ENCODE results near the gene CBLIF.
"Not testable (repeated sequence)": the region's sequence is repeated elsewhere in the genome, so short reads cannot be mapped to it uniquely, and the experiment has no call there.

Gene CBLIF

GRCh38 chr11:59845399-59845798, at the start of gene CBLIF:
TSS of gene CBLIF (minus strand) at chr11:59845499. CDS start at chr11:59845453, 46 bp downstream.
- DNase-seq (ENCODE audit: low read depth in 2 of 2): no peak

DNA sequence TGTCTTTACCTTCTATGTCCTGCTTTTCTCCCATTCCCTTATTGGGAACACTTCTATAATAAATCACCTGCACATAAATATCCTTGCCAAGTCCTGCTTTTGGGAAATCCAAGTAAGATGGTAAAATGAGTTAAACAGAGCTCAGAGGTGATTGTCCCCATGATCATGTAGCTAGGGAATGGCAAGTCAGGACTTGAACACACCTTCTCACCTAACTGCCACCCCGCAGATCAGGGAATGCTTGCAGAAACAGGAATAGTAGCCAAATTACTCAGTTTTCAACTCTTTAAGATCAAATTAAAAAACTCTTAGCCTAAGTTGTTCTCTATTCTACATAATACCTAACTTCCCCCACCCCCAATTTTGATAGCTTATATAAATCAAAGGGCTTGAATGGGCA, 49.3 kb upstream of the CBLIF start:
- DNase-seq (ENCODE audit: low read depth in 2 of 2): no peak

DNA sequence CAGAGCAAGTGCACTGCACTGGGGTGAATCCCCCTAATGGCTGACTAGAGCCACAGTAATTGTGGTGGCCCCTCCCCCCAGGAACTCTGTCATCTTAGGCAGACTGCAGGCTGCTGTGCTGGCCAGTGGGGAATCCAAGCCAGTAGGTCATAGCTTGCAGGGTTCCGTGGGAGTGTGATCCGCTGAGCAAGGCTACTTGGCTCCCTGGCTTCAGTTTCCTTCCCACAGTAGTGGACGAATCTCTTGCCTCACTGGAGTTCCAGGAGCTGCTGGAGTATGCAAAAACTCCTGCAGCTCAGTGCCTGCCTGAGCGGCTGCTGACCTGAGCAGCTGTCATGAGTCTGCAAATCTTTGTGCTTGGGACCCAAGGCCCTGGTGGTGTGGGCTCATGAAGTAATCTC, 46.5 kb upstream of the CBLIF start:
- DNase-seq (ENCODE audit: low read depth in 2 of 2): no peak

DNA sequence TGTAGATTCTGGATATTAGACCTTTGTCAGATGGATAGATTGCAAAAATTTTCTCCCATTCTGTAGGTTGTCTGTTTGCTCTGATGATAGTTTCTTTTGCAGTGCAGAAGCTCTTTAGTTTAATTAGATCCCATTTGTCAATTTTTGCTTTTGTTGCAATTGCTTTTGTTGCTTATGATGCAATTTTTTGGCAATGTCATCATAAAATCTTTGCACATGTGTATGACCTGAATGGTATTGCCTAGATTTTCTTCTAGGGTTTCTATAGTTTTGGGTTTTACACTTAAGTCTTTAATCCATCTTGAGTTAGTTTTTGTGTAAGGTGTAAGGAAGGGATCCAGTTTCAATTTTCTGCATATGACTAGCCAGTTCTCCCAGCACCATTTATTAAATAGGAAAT, 41.9 kb upstream of the CBLIF start:
- not testable (repeated sequence) for DNase-seq (ENCODE audit: low read depth in 2 of 2)

- no peak for DNase-seq (ENCODE audit: low read depth in 2 of 2)
Measured at GRCh38 chr11:59883597-59883996, 38.3 kb upstream of the CBLIF start.

GRCh38 chr11:59879567-59879966, 34.3 kb upstream of the CBLIF start:
- DNase-seq (ENCODE audit: low read depth in 2 of 2): no peak

- DNase-seq (ENCODE audit: low read depth in 2 of 2): no peak
Measured at GRCh38 chr11:59878575-59878974, 33.3 kb upstream of the CBLIF start, which contains the start of gene OOSP3. TSS of gene OOSP3 (plus strand) at chr11:59878782. CDS start at chr11:59878809, 27 bp downstream.

GRCh38 chr11:59877784-59878183, 32.5 kb upstream of the CBLIF start:
- DNase-seq (ENCODE audit: low read depth in 2 of 2): no peak

DNA sequence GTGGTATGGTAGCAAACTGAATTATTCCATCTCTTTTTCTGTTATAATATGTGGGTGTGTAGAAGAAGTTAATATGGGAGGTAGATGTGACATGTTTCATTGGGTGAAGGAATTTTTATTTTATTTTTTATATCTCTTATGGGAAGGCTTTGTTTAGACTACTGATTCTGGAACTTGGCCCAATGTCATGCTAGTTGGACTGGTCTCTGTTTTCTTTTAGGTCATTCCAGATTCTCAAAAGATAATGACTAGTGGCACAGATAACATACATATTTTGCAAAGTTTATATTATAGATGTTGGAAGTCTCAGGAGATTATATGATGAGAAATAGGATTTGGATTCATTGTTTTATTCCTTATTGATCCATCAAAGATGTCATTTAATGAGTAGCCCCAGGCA, 32.0 kb upstream of the CBLIF start:
- DNase-seq (ENCODE audit: low read depth in 2 of 2): no peak

DNA sequence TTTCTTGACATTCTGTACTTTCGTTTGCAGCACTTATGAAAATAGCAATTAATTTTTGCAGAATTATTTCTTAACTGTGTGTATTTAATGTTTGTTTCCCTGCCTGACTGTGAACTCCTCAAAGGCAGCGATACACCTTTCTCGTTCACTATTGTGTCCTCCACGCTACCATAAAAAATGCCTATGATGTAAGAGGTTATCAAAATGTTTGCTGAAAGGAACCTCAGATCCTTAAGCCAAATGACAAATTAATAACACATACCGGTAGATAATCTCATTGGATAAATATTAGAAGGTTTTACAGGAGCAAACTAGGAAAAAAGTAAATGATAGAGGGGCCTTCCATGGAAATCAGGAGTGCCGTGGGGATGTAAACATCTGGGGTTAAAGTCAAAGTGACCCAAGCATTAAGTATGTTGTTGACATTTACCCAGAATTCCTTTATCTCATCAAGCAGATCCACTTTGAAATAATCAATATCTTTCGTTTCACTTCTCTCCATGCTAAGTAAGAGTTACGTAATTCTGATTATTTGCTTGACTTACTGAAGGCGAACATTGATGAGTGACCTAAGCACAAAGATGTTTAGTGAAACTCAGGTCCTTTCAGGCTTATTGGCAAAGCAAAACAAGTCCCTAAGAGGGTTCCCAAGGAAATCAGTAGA, 30.7 kb upstream of the CBLIF start:
- no peak for DNase-seq (ENCODE audit: low read depth in 2 of 2)

- no peak for DNase-seq (ENCODE audit: low read depth in 2 of 2)
Measured at GRCh38 chr11:59872076-59872475, 26.8 kb upstream of the CBLIF start.

DNA sequence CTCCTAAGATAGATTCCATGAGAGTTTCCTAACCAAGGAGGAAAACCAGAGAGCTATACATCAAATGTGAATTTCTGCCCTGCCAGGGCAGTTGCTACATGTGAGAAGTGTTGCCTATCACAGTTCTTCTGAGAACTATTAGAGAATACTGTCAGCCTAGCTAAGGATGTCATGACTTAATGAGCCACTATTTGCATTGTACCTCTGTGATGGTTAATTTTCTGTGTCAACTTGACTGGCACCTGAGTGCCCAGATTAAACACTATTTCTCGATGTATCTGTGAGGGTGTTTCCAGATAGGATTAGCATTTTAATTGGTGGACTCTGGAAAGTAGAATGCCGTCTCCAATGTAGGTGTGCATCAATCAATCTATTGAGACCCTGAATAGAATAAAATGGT, 22.6 kb upstream of the CBLIF start:
- no peak for DNase-seq (ENCODE audit: low read depth in 2 of 2)

DNA sequence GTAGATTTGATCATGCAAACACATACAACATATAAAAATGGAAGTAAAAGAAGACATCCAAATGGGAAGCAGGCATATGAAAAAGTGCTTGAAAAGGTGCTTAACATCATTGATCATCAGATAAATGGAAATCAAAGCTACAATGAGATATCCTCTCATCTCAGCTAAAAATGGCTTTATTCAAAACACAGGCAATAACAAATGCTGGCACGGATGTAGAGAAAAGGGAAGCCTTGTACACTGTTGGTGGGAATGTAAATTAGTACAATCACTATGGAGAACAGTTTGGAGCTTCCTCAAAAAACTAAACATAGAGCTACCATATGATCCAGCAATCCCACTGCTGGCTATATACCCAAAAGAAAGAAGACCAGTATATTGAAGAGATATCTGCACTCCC, 21.5 kb upstream of the CBLIF start:
- no peak for DNase-seq (ENCODE audit: low read depth in 2 of 2)

GRCh38 chr11:59866397-59866796, 21.1 kb upstream of the CBLIF start, which contains the start of gene TCN1:
TSS of gene TCN1 (minus strand) at chr11:59866487. CDS start at chr11:59866470, 17 bp downstream.
- no peak for DNase-seq (ENCODE audit: low read depth in 2 of 2)

- no peak for DNase-seq (ENCODE audit: low read depth in 2 of 2)
Measured at GRCh38 chr11:59865031-59865430, 19.7 kb upstream of the CBLIF start.

DNA sequence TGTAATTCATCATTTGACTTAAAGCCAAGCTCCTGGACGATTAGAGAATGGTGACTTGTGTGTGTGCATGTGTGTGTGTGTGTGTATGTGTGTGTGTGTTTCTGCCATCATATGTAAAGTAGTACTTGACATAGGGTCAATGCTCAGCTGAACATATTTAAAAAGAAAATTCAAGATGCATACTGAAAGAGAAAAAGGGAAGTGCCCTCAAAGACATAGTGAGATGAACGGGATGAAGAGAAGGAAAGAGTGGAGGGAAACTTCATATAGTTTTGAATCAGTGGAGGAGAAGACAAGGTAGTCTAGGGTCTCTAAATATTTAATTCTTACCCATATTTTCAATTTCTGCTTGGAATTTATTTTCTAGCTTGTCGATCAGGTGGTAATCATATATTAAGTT, 17.0 kb upstream of the CBLIF start:
- DNase-seq (ENCODE audit: low read depth in 2 of 2): no peak

- DNase-seq (ENCODE audit: low read depth in 2 of 2): no peak
Measured at GRCh38 chr11:59859673-59860072, 14.4 kb upstream of the CBLIF start.

DNA sequence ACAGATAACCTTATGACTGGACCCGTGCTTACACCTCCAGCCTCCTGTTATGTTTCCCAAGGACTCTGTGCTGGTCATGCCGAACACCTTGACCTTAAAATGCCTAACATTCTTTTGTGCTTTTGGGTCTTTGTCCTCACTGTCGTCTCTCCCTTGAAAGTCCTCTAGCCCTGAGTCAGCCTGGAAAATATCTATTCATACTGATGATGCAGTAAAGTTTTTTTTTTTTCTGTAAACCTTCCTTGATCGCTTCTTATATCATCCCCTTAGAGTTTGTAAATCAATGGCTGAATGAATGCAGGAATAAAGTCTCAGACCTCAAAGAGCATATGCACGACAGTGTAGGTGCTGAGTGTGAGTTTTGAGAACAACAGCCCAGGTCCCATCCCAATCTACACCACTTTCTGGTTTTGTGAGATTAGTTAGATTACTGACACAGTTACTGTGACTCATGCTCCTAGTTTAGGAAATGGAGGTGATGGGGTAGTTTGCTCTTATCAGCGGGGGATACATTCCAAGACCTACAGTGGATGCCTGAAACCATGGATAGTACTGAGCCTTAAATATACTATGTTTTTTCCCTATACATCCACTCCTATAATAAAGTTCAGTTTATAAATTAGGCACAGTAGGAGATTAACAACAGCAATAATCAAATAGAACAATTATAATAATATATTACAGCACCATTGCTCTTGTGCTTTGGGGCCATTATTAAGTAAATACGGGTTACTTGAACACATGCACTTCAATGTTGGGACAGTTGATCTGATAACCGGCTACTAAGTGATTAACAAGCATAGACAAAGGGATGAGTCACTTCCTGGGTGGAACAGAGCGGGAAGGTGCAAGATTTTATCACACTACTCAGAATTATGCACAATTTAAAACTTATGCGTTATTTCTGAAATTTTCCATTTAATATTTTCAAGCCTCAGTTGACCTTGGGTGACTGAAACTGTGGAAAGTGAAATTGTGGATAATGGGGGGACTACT, 12.4 kb upstream of the CBLIF start:
- no peak for DNase-seq (ENCODE audit: low read depth in 2 of 2)

GRCh38 chr11:59854871-59855270, 9.6 kb upstream of the CBLIF start:
- DNase-seq (ENCODE audit: low read depth in 2 of 2): no peak

GRCh38 chr11:59851416-59851815, 6.1 kb upstream of the CBLIF start:
- not testable (repeated sequence) for DNase-seq (ENCODE audit: low read depth in 2 of 2)

- DNase-seq (ENCODE audit: low read depth in 2 of 2): not testable (repeated sequence)
Measured at GRCh38 chr11:59849551-59849950, 4.3 kb upstream of the CBLIF start.

GRCh38 chr11:59849129-59849528, 3.8 kb upstream of the CBLIF start:
- DNase-seq (ENCODE audit: low read depth in 2 of 2): no peak

GRCh38 chr11:59848439-59848838, 3.1 kb upstream of the CBLIF start:
- DNase-seq (ENCODE audit: low read depth in 2 of 2): not testable (repeated sequence)

Measured in activated CD4-positive, alpha-beta T cell treated with anti-CD3 and anti-CD28 coated beads for 24 hours (primary cell).